DOHH2 (cell line): ENCODE measurements around the gene PARPBP.
A peak's percentile ranks its signal among the peaks of the same experiment; 100 is the strongest.

ENCODE experiments used
- H3F3A ChIP-seq: fragments of 200-600 bp; sonication (generic), shearing (Covaris generic); 2 replicates; pipeline ENCODE4 v1.6.0; 2016; ENCODE audit warnings: antibody characterized with exemption, mild to moderate bottlenecking; ENCODE audit not compliant: control insufficient read depth, insufficient read depth
- H3K27ac ChIP-seq: fragments of 200-600 bp; sonication (generic); 2 replicates; pipeline ENCODE4 v1.5.1; 2014; ENCODE audit warnings: low read depth, mild to moderate bottlenecking, low read length, moderate library complexity
- H3K27me3 ChIP-seq: fragments of 200-600 bp; sonication (generic); 2 replicates; pipeline ENCODE4 v1.6.1; 2014; ENCODE audit warnings: mild to moderate bottlenecking, low read length, mixed read lengths; ENCODE audit not compliant: control insufficient read depth
- H3K36me3 ChIP-seq: fragments of 200-600 bp; sonication (generic); 2 replicates; pipeline ENCODE4 v1.6.1; 2014; ENCODE audit warnings: mild to moderate bottlenecking, low read length, moderate library complexity, mixed read lengths; ENCODE audit not compliant: control insufficient read depth
- H3K4me1 ChIP-seq: fragments of 200-600 bp; sonication (generic); 2 replicates; pipeline ENCODE4 v1.6.1; 2014; ENCODE audit warnings: mild to moderate bottlenecking, low read length, mixed read lengths; ENCODE audit not compliant: control insufficient read depth
- H3K4me2 ChIP-seq: fragments of 200-600 bp; sonication (generic); 2 replicates; pipeline ENCODE4 v1.6.0; 2014; ENCODE audit warnings: mild to moderate bottlenecking, low read length, moderate library complexity
- H3K4me3 ChIP-seq: fragments of 200-600 bp; sonication (generic); 2 replicates; pipeline ENCODE4 v1.5.1; 2014; ENCODE audit warnings: mild to moderate bottlenecking, low read length, mixed read lengths
- H3K79me2 ChIP-seq: fragments of 200-600 bp; sonication (generic); 2 replicates; pipeline ENCODE4 v1.6.1; 2014; ENCODE audit warnings: mild to moderate bottlenecking, low read length, mixed read lengths; ENCODE audit not compliant: control insufficient read depth
- H3K9me2 ChIP-seq: fragments of 200-600 bp; sonication (generic); replicated peaks from 2 replicates; pipeline ENCODE4 v1.6.1; 2014; ENCODE audit warnings: mild to moderate bottlenecking, low read length, mixed read lengths; ENCODE audit not compliant: control insufficient read depth
- H3K9me3 ChIP-seq: fragments of 200-600 bp; sonication (generic); 2 replicates; pipeline ENCODE4 v1.6.1; 2014; ENCODE audit warnings: antibody characterized with exemption, low read length, mixed read lengths; ENCODE audit not compliant: control insufficient read depth, insufficient read depth
- H4K20me1 ChIP-seq: fragments of 200-600 bp; sonication (generic); 2 replicates; pipeline ENCODE4 v1.6.0; 2014; ENCODE audit warnings: low read depth, mild to moderate bottlenecking, antibody characterized with exemption, low read length, moderate library complexity; ENCODE audit not compliant: control insufficient read depth, insufficient read depth
- EZH2phosphoT487 ChIP-seq: fragments of 200-600 bp; sonication (generic); IDR thresholded peaks from 2 replicates; pipeline ENCODE4 v1.6.1; 2017; ENCODE audit warnings: borderline replicate concordance, mild to moderate bottlenecking, antibody characterized with exemption, low read length, moderate library complexity, mixed read lengths
- TF ChIP-seq, protein P1 (sequence below): fragments of 200-600 bp; sonication (generic); IDR thresholded peaks from one replicate; pipeline ENCODE4 v1.5.1; 2014; ENCODE audit warnings: antibody characterized with exemption, mild to moderate bottlenecking, low read depth, low read length; ENCODE audit not compliant: poor library complexity, severe bottlenecking

Gene PARPBP

GRCh38 chr12:102114212-102114611, 5.8 kb upstream of the PARPBP start:
- no peak overlapping the region for H3K4me2 ChIP-seq
- H3K27me3 ChIP-seq = no peaks in the 10 kb centered on the region
- H3K9me2 ChIP-seq = no peaks in the 10 kb centered on the region
- H3K27ac ChIP-seq = no peak overlapping the region
- peaks cover 11% of the 10 kb centered on the region for H3K79me2 ChIP-seq
- no peaks in the 10 kb centered on the region for H3K9me3 ChIP-seq
- H3K4me1 ChIP-seq = peaks cover 9% of the 10 kb centered on the region
- no peaks in the 10 kb centered on the region for H3F3A ChIP-seq
- no peaks in the 10 kb centered on the region for H4K20me1 ChIP-seq
- peaks cover 82% of the 10 kb centered on the region for H3K36me3 ChIP-seq
- TF ChIP-seq EZH2phosphoT487 = no peak
- TF ChIP-seq, protein P1, sequence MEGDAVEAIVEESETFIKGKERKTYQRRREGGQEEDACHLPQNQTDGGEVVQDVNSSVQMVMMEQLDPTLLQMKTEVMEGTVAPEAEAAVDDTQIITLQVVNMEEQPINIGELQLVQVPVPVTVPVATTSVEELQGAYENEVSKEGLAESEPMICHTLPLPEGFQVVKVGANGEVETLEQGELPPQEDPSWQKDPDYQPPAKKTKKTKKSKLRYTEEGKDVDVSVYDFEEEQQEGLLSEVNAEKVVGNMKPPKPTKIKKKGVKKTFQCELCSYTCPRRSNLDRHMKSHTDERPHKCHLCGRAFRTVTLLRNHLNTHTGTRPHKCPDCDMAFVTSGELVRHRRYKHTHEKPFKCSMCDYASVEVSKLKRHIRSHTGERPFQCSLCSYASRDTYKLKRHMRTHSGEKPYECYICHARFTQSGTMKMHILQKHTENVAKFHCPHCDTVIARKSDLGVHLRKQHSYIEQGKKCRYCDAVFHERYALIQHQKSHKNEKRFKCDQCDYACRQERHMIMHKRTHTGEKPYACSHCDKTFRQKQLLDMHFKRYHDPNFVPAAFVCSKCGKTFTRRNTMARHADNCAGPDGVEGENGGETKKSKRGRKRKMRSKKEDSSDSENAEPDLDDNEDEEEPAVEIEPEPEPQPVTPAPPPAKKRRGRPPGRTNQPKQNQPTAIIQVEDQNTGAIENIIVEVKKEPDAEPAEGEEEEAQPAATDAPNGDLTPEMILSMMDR = no peak
- no peak overlapping the region for H3K4me3 ChIP-seq

GRCh38 chr12:102116392-102116791, 3.6 kb upstream of the PARPBP start:
- no peak overlapping the region for H3K4me2 ChIP-seq
- H3K36me3 ChIP-seq = peaks cover 70% of the 10 kb centered on the region
- no peaks in the 10 kb centered on the region for H3K27me3 ChIP-seq
- H4K20me1 ChIP-seq = no peaks in the 10 kb centered on the region
- H3K4me1 ChIP-seq = peaks cover 11% of the 10 kb centered on the region
- H3F3A ChIP-seq = no peaks in the 10 kb centered on the region
- H3K4me3 ChIP-seq = no peak overlapping the region
- TF ChIP-seq, protein P1 = no peak
- TF ChIP-seq EZH2phosphoT487 = no peak
- H3K79me2 ChIP-seq = peaks cover 31% of the 10 kb centered on the region
- no peak overlapping the region for H3K27ac ChIP-seq
- no peaks in the 10 kb centered on the region for H3K9me2 ChIP-seq
- no peaks in the 10 kb centered on the region for H3K9me3 ChIP-seq

GRCh38 chr12:102118874-102119273, 1.1 kb upstream of the PARPBP start:
- no peaks in the 10 kb centered on the region for H3K27me3 ChIP-seq
- peak overlapping the region; percentile 91 for H3K4me2 ChIP-seq
- peak overlapping the region; percentile 84 for H3K4me3 ChIP-seq
- TF ChIP-seq, protein P1 = no peak
- no peak for TF ChIP-seq EZH2phosphoT487
- peaks cover 56% of the 10 kb centered on the region for H3K79me2 ChIP-seq
- peaks cover 30% of the 10 kb centered on the region for H3K4me1 ChIP-seq
- H3F3A ChIP-seq = no peaks in the 10 kb centered on the region
- H4K20me1 ChIP-seq = no peaks in the 10 kb centered on the region
- H3K9me2 ChIP-seq = no peaks in the 10 kb centered on the region
- peaks cover 72% of the 10 kb centered on the region for H3K36me3 ChIP-seq
- H3K9me3 ChIP-seq = no peaks in the 10 kb centered on the region
- no peak overlapping the region for H3K27ac ChIP-seq

DNA sequence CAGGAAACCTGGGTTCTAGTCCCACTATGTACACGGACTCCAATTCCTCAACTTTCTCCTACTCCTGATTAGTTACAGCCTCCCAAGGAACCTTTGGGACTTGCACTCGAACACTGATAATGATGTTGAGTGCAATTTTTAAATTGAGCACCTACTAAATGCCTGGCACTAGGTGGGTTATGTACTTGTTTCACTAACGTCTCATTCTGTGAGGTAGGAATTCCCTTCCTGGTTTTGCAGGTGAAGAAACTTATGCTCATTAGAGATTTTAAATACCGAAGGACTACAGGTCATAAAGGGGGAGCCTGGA, 536 bp downstream of the PARPBP start:
- Histone ChIP-seq H3K4me2 (peak overlapping the region; percentile 91), H3K4me1 (peaks cover 30% of the 10 kb centered on the region), H3K36me3 (peaks cover 73% of the 10 kb centered on the region), H3K79me2 (peaks cover 70% of the 10 kb centered on the region), H3K9me2 (no peaks in the 10 kb centered on the region), H3K27me3 (no peaks in the 10 kb centered on the region), H3K9me3 (no peaks in the 10 kb centered on the region), H3F3A (no peaks in the 10 kb centered on the region; the same call in 1 of the 2 replicates), H3K4me3 (peak overlapping the region; percentile 84), H3K27ac (peak overlapping the region; percentile 67), H4K20me1 (no peaks in the 10 kb centered on the region)
- TF ChIP-seq, protein P1 = no peak
- no peak for TF ChIP-seq EZH2phosphoT487
